ENCODE measurements around the gene FOXJ2.
"Not testable (repeated sequence)": the region's sequence is repeated elsewhere in the genome, so short reads cannot be mapped to it uniquely, and the experiment has no call there.

FOXJ2 gene

GRCh38 chr12:8031017-8031416 is 1.5 kb upstream of the FOXJ2 start:
- not testable (repeated sequence) for DNase-seq

GRCh38 chr12:8031872-8032241 is 659 bp upstream of the FOXJ2 start:
- no peak for DNase-seq

- peak; percentile 70 for DNase-seq
Observed at GRCh38 chr12:8033153-8034044, 883 bp downstream of the FOXJ2 start.

GRCh38 chr12:8034802-8035201 is 2.3 kb downstream of the FOXJ2 start:
- no peak for DNase-seq

- DNase-seq, result no peak
Observed at GRCh38 chr12:8035440-8036010, 3.0 kb downstream of the FOXJ2 start.

GRCh38 chr12:8036346-8036745 is 3.8 kb downstream of the FOXJ2 start:
- DNase-seq, result peak; percentile 31

- no peak for DNase-seq
Observed at GRCh38 chr12:8037046-8037663, 4.6 kb downstream of the FOXJ2 start.

GRCh38 chr12:8037947-8038346 is 5.4 kb downstream of the FOXJ2 start:
- DNase-seq, result no peak

GRCh38 chr12:8038659-8039114 is 6.2 kb downstream of the FOXJ2 start:
- DNase-seq, result peak; percentile 56

GRCh38 chr12:8040791-8041190 is 8.3 kb downstream of the FOXJ2 start:
- no peak for DNase-seq

GRCh38 chr12:8045952-8046944 is 13.7 kb downstream of the FOXJ2 start:
- peak; percentile 81 for DNase-seq

GRCh38 chr12:8047842-8048241 is 15.3 kb downstream of the FOXJ2 start:
- DNase-seq, result no peak

- no peak for DNase-seq
Observed at GRCh38 chr12:8048906-8049305, 16.4 kb downstream of the FOXJ2 start.

GRCh38 chr12:8050600-8051250 is 18.2 kb downstream of the FOXJ2 start:
- DNase-seq, result no peak

- DNase-seq, result no peak
Observed at GRCh38 chr12:8052679-8053078, 20.2 kb downstream of the FOXJ2 start.

GRCh38 chr12:8054816-8055215 is 22.3 kb downstream of the FOXJ2 start:
- no peak for DNase-seq

GRCh38 chr12:8057306-8057705 is 24.8 kb downstream of the FOXJ2 start:
- DNase-seq, result no peak

GRCh38 chr12:8057839-8058238 is 25.3 kb downstream of the FOXJ2 start:
- DNase-seq, result no peak

GRCh38 chr12:8058506-8058905 is 26.0 kb downstream of the FOXJ2 start:
- DNase-seq, result no peak

GRCh38 chr12:8064131-8064530 is 31.6 kb downstream of the FOXJ2 start:
- DNase-seq, result no peak

- DNase-seq, result no peak
Observed at GRCh38 chr12:8065991-8066594, 33.6 kb downstream of the FOXJ2 start, which contains the start of gene C3AR1. Gene C3AR1, minus strand, starts transcription at chr12:8066359. Its CDS starts 6,174 bp downstream, at chr12:8060185.

GRCh38 chr12:8069582-8069981 is 37.1 kb downstream of the FOXJ2 start:
- DNase-seq, result no peak

All from right hindlimb (tissue), 1 donor.